A673 (cell line): ENCODE results near the gene ZNF638. TPM values are rescaled to one million over a fixed set of nuclear protein-coding genes. Genes with fewer than 3 reads are reported as not detected.

Experiments
- BruUV-seq: library from RNA; stranded (reverse); fragments of 400-500 nt; replicated peaks from 2 replicates; lab custom pipeline; 2021; lab: Mats Ljungman, UMichigan
- CTCF ChIA-PET: fragments of 300-600 bp; sonication (Branson Sonifier 250); formaldehyde crosslinking; loops from one replicate; lab custom pipeline; 2022; ENCODE audit warnings: antibody characterized with exemption; lab: Charles Lee
- POLR2A ChIA-PET: fragments of 300-600 bp; sonication (Branson Sonifier 250); formaldehyde crosslinking; loops from one replicate; lab custom pipeline; 2022; ENCODE audit warnings: antibody characterized with exemption; ENCODE audit not compliant: low non-redundant PET; lab: Charles Lee
- DNase-seq: peaks from one replicate; pipeline ENCODE4 v3.0.0-alpha.2; 2015; ENCODE audit warnings: low spot score
- H3K27ac ChIP-seq: fragments of 200-600 bp; sonication (generic); 2 replicates; pipeline ENCODE4 v1.5.1; 2016; ENCODE audit warnings: mixed run types, low read depth, mild to moderate bottlenecking, mixed read lengths, antibody characterized with exemption, low read length; ENCODE audit not compliant: poor library complexity, severe bottlenecking
- H3K27me3 ChIP-seq: fragments of 200-600 bp; sonication (generic); replicated peaks from 2 replicates; pipeline ENCODE4 v1.6.1; 2017; ENCODE audit warnings: mixed run types, low read depth, mild to moderate bottlenecking, mixed read lengths, antibody characterized with exemption, low read length; ENCODE audit not compliant: insufficient read depth, poor library complexity
- H3K36me3 ChIP-seq: fragments of 200-600 bp; sonication (generic); 2 replicates; pipeline ENCODE4 v1.6.1; 2016; ENCODE audit warnings: mixed run types, mild to moderate bottlenecking, mixed read lengths, antibody characterized with exemption, low read length; ENCODE audit not compliant: insufficient read depth, poor library complexity, severe bottlenecking
- H3K4me1 ChIP-seq: fragments of 200-600 bp; sonication (generic); 2 replicates; pipeline ENCODE4 v1.6.1; 2017; ENCODE audit warnings: mixed run types, mild to moderate bottlenecking, mixed read lengths, antibody characterized with exemption, low read length; ENCODE audit not compliant: insufficient read depth, poor library complexity, severe bottlenecking
- H3K4me3 ChIP-seq: fragments of 200-600 bp; sonication (generic); 2 replicates; pipeline ENCODE4 v1.5.1; 2016; ENCODE audit warnings: low read depth, mixed run types, mild to moderate bottlenecking, mixed read lengths, low read length; ENCODE audit not compliant: poor library complexity, severe bottlenecking
- H3K9me3 ChIP-seq: fragments of 200-600 bp; sonication (generic); 2 replicates; pipeline ENCODE4 v1.6.1; 2016; ENCODE audit warnings: mixed run types, low read depth, mild to moderate bottlenecking, mixed read lengths, antibody characterized with exemption, low read length; ENCODE audit not compliant: poor library complexity, severe bottlenecking
- CTCF ChIP-seq: fragments of 300-800, 200-600 bp; sonication (generic); conservative IDR thresholded peaks from 2 replicates; pipeline ENCODE4 v1.5.1; 2017; ENCODE audit warnings: low read depth, mild to moderate bottlenecking, antibody characterized with exemption, low read length, moderate library complexity, mixed read lengths
- EZH2 ChIP-seq: fragments of 200-600 bp; sonication (generic); IDR thresholded peaks from 2 replicates; pipeline ENCODE4 v1.6.1; 2017; ENCODE audit warnings: borderline replicate concordance, low read depth, mild to moderate bottlenecking, mixed read lengths, antibody characterized with exemption, low read length; ENCODE audit not compliant: poor library complexity, severe bottlenecking
- intact Hi-C: fragments of 100-400 bp; cut with micrococcal nuclease; formaldehyde crosslinking; loops from one replicate; pipeline ENCODE4 v1.10.0; 2022; ENCODE audit not compliant: unreplicated experiment
- total RNA-seq: library from RNA; stranded (reverse); gene quantifications from 2 replicates; pipeline ENCODE4 v1.2.3, GENCODE V29; 2021

Gene ZNF638
- total RNA-seq, 1 experiment from 2014 or later: 126 TPM

GRCh38 chr2:71462056-71462605 is 130.5 kb downstream of the ZNF638 start:
- no TSS peak for BruUV-seq
- Histone ChIP-seq H3K27me3 (peaks cover 37% of the 10 kb centered on the region), H3K27ac (no peak overlapping the region), H3K9me3 (no peaks in the 10 kb centered on the region), H3K4me3 (no peak overlapping the region), H3K4me1 (no peaks in the 10 kb centered on the region), H3K36me3 (no peaks in the 10 kb centered on the region)
- CTCF ChIA-PET: interaction anchor here (2.9 kb wide), 1 partner anchor 162 kb away, joined by 10 read pairs; no protein-coding TSS in a partner anchor
- no peak for DNase-seq
- intact Hi-C loops: no loop called here
- POLR2A ChIA-PET: no interaction called here
- TF ChIP-seq CTCF (no peak), EZH2 (no peak)

GRCh38 chr2:71462641-71463341 is 131.2 kb downstream of the ZNF638 start:
- TF ChIP-seq EZH2: no peak
- TF ChIP-seq CTCF: no peak
- ChIA-PET POLR2A (no interaction called here), CTCF (interaction anchor here (2.9 kb wide), 1 partner anchor 163 kb away, joined by 10 read pairs; no protein-coding TSS in a partner anchor)
- no peaks in the 10 kb centered on the region for H3K9me3 ChIP-seq
- intact Hi-C loops: no loop called here
- no peak overlapping the region for H3K27ac ChIP-seq
- H3K27me3 ChIP-seq: peaks cover 44% of the 10 kb centered on the region
- BruUV-seq: no TSS peak
- no peak overlapping the region for H3K4me3 ChIP-seq
- H3K4me1 ChIP-seq: no peaks in the 10 kb centered on the region
- H3K36me3 ChIP-seq: no peaks in the 10 kb centered on the region
- DNase-seq: no peak

GRCh38 chr2:71463342-71463654 is 131.7 kb downstream of the ZNF638 start:
- CTCF ChIA-PET: no interaction called here
- TF ChIP-seq EZH2 (no peak), CTCF (no peak)
- Histone ChIP-seq H3K27ac (no peak overlapping the region), H3K4me1 (no peaks in the 10 kb centered on the region), H3K4me3 (no peak overlapping the region), H3K27me3 (peaks cover 49% of the 10 kb centered on the region), H3K9me3 (no peaks in the 10 kb centered on the region), H3K36me3 (no peaks in the 10 kb centered on the region)
- POLR2A ChIA-PET: no interaction called here
- no TSS peak for BruUV-seq
- intact Hi-C loops: no loop called here
- DNase-seq: no peak
